Islet of Langerhans (tissue), 1 donor: Measurements from ENCODE around the gene WDR47.
"Not testable (repeated sequence)": the region's sequence is repeated elsewhere in the genome, so short reads cannot be mapped to it uniquely, and the experiment has no call there.

Source experiments
- FAIRE-seq: peaks from one replicate; lab custom pipeline; 2011; peaks lifted over from hg19 to GRCh38; lab: Jason Lieb, UNC

Gene WDR47

GRCh38 chr1:108962681-108963051 lies 79.2 kb downstream of the WDR47 start:
- FAIRE-seq: no peak

- no peak for FAIRE-seq
Measured at GRCh38 chr1:108961752-108962486, 80.0 kb downstream of the WDR47 start.

- no peak for FAIRE-seq
Measured at GRCh38 chr1:108961198-108961597, 80.7 kb downstream of the WDR47 start.

- FAIRE-seq: no peak
Measured at GRCh38 chr1:108960719-108961118, 81.2 kb downstream of the WDR47 start.

DNA sequence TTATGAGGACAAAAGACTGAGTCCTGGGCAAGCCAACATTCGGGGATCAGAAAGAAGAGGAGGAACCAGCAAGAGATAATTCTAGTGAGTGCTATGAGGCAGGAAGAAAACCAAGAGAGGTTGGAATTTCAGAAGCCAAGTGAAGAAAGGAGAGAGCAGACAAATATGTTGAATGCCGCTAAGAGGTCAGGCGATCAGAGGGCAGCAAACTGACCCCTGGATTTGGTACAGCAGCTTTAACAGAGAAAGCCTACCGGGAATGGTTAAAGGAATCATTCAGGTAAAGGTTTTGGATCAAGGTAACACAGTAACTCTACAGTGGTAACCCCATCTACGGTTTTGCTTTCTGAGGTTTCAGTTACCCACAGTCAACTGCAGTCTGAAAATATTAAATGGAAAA lies 84.0 kb downstream of the WDR47 start:
- no peak for FAIRE-seq

DNA sequence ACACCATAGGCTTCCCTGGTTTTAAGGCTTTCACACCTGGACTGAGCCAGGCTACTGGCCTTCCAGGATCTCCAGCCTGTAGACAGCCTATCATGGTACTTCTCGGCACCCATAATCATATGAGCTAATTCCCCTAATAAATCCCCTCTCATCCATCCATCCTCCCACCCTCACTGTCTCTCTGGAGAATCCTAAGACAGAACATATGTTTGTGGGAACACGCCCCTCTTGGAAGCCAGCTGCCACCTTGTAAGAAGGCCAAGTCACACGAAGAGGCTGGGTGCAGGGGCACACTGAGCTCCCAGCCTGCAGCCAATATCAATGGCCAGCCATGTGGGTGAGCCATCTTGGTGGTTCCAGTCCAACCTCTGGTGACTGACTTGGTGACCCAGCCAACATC lies 86.0 kb downstream of the WDR47 start:
- no peak for FAIRE-seq

DNA sequence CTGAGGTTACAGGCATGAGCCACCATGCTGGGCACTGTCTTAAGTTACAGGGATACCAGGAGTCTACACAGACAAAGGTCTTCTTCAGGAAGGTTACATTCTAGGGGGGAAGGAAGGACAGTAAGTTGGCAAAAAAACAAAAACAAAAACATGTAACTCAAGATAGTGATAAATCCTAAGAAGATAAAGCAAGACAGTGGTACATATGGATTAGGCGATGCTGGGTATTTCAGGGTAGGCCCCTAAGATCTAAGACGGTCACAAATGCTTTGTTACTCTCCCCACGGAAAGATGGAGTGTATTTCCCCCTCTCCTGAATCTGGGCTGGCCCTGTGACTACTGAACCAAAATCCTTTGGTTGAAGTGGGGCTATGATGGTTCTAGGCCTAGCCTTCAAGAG lies 86.8 kb downstream of the WDR47 start:
- FAIRE-seq: no peak

- no peak for FAIRE-seq
Measured at GRCh38 chr1:108953452-108953851, 88.5 kb downstream of the WDR47 start.

DNA sequence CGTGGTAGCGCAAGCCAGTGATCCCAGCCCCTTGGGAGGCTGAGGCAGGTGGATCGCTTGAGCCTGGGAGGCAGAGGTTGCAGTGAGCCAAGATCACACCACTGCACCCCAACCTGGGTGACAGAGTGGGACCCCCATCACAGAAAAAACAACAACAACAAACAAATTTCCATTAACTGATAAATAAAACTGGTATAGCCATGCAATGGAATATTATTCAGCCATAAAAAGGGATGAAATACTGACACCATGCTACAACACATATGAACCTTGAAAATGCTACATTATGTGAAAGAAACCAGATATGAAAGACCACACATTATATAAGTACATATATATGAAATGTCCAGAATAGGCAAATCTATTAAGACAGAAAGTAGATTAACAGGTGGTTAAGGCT lies 90.7 kb downstream of the WDR47 start:
- FAIRE-seq: no peak

GRCh38 chr1:108949044-108949443 lies 92.9 kb downstream of the WDR47 start:
- no peak for FAIRE-seq

GRCh38 chr1:108947871-108948525 lies 93.9 kb downstream of the WDR47 start:
- FAIRE-seq: no peak

DNA sequence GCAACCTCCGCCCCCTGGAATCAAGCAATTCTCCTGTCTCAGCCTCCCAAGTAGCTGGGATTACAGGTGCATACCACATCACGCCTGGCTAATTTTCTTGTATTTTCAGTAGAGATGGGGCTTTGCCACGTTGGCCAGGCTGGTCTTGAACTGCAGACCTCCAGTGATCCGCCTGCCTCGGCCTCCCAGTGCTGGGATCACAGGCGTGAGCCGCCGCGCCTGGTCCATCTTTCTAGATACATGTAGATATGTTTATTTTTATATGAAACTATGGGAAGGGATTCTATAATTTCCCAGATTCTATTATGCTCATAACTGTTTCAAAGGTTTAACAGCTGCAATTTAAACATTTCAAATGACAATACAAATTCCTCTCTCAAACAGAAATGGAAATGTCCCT lies 105.7 kb downstream of the WDR47 start:
- FAIRE-seq: no peak

DNA sequence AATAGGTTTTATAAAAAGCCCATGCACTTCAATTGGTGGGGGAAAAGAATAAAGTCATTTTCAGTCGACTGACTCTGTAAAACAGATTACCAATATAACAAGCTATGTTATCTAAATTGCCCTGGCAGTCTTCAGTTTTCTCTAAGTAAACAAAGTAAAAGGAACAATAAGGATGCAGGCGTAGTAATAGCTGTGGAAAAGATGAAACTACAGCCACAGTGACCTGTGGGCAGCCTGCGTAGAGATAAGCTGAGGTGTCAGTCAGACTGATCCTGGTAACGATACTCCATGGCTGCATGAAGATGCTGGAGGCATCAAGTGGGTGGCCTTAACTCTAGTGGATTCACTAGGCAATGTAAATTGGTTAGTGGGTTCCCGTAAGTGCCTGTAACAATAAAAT lies 108.0 kb downstream of the WDR47 start:
- FAIRE-seq: no peak

- FAIRE-seq: not testable (repeated sequence)
Measured at GRCh38 chr1:108927565-108927964, 114.3 kb downstream of the WDR47 start.

DNA sequence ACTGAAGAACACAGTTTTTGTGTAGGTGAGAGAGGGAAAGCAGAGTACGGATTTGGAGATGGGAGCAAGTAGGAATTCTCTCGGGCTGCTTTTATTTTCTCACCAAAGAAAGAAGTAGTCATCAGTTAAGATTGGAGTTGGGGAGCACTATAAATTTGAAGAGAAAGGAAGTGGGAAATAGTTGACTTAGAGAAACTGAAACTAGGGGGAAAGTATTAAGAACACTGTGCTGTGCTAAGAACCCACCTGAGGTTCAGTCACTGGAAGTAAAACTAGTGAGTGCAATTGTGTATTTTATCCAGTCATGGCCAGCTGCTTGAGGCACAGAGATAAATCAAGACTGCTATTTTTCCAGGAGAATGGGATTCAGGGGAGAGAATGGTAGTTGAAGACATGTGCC lies 116.0 kb downstream of the WDR47 start:
- no peak for FAIRE-seq
